Trophoblast cell (in vitro differentiated cells and primary cell): ENCODE data around the gene RNASE7.

Source experiments
- DNase-seq, 2 donors: peaks; one replicate each; pipeline ENCODE4 v3.0.0-alpha.2; 2016
- H2AFZ ChIP-seq: 2 replicates; pipeline ENCODE4 v1.6.1; 2013; ENCODE audit warnings: low read length, moderate library complexity, mild to moderate bottlenecking; ENCODE audit not compliant: insufficient read depth, poor library complexity
- H2AK5ac ChIP-seq: 2 replicates; pipeline ENCODE4 v1.6.1; 2013; ENCODE audit warnings: mild to moderate bottlenecking, low read length
- H2BK120ac ChIP-seq: 2 replicates; pipeline ENCODE4 v1.6.1; 2013; ENCODE audit warnings: low read length, mild to moderate bottlenecking, moderate library complexity; ENCODE audit not compliant: insufficient read depth, poor library complexity
- H2BK12ac ChIP-seq: 2 replicates; pipeline ENCODE4 v1.6.1; 2013; ENCODE audit warnings: mild to moderate bottlenecking, low read length, moderate library complexity
- H2BK5ac ChIP-seq: 2 replicates; pipeline ENCODE4 v1.6.1; 2013; ENCODE audit warnings: low read length, low read depth, moderate library complexity, mild to moderate bottlenecking; ENCODE audit not compliant: poor library complexity
- H3K14ac ChIP-seq: 2 replicates; pipeline ENCODE4 v1.6.1; 2013; ENCODE audit warnings: mild to moderate bottlenecking, low read length
- H3K18ac ChIP-seq: 2 replicates; pipeline ENCODE4 v1.6.1; 2013; ENCODE audit warnings: mild to moderate bottlenecking, low read length
- H3K23ac ChIP-seq: 2 replicates; pipeline ENCODE4 v1.6.1; 2013; ENCODE audit warnings: low read length
- H3K27ac ChIP-seq: 2 replicates; pipeline ENCODE4 v1.5.1; 2013; ENCODE audit warnings: low read depth, mild to moderate bottlenecking, inconsistent platforms, low read length, moderate library complexity
- H3K27me3 ChIP-seq: 2 replicates; pipeline ENCODE4 v1.6.1; 2013; ENCODE audit warnings: inconsistent platforms, mild to moderate bottlenecking, low read length, moderate library complexity; ENCODE audit not compliant: insufficient read depth
- H3K36me3 ChIP-seq, 2 experiments: 1 replicate in 1 of 2; 2 replicates in 1 of 2; pipeline ENCODE4 v1.6.1; 2013; ENCODE audit warnings: low read length in 2 of 2, mild to moderate bottlenecking in 2 of 2, moderate library complexity in 1 of 2; ENCODE audit not compliant: insufficient read depth in 2 of 2, control insufficient read depth in 1 of 2
- H3K4ac ChIP-seq: 2 replicates; pipeline ENCODE4 v1.6.1; 2013; ENCODE audit warnings: low read depth, mild to moderate bottlenecking, low read length, moderate library complexity
- H3K4me1 ChIP-seq, 2 experiments: 1 replicate in 1 of 2; 2 replicates in 1 of 2; pipeline ENCODE4 v1.6.1; 2013; ENCODE audit warnings: low read length in 2 of 2, mild to moderate bottlenecking in 2 of 2, moderate library complexity in 1 of 2; ENCODE audit not compliant: insufficient read depth in 2 of 2, control insufficient read depth in 1 of 2
- H3K4me2 ChIP-seq: 2 replicates; pipeline ENCODE4 v1.6.1; 2013; ENCODE audit warnings: inconsistent platforms, mild to moderate bottlenecking, low read length, moderate library complexity
- H3K4me3 ChIP-seq: 2 replicates; pipeline ENCODE4 v1.5.1; 2013; ENCODE audit warnings: mild to moderate bottlenecking, low read depth, low read length, inconsistent platforms
- H3K79me1 ChIP-seq: one replicate; pipeline ENCODE4 v1.6.1; 2013; ENCODE audit warnings: low read length
- H3K79me2 ChIP-seq: 2 replicates; pipeline ENCODE4 v1.6.1; 2013; ENCODE audit warnings: low read length, mild to moderate bottlenecking; ENCODE audit not compliant: control insufficient read depth, insufficient read depth, poor library complexity
- H3K9ac ChIP-seq: 2 replicates; pipeline ENCODE4 v1.6.1; 2013; ENCODE audit warnings: mild to moderate bottlenecking, low read length
- H3K9me3 ChIP-seq: 2 replicates; pipeline ENCODE4 v1.6.1; 2013; ENCODE audit warnings: low read depth, mild to moderate bottlenecking, control low read depth, inconsistent platforms, low read length; ENCODE audit not compliant: insufficient read depth
- H4K12ac ChIP-seq: 2 replicates; pipeline ENCODE4 v1.6.1; 2013; ENCODE audit warnings: low read depth, mild to moderate bottlenecking, low read length, moderate library complexity
- H4K8ac ChIP-seq: 2 replicates; pipeline ENCODE4 v1.6.1; 2013; ENCODE audit warnings: low read depth, mild to moderate bottlenecking, low read length, moderate library complexity
- H4K91ac ChIP-seq: one replicate; pipeline ENCODE4 v1.6.1; 2013; ENCODE audit warnings: low read depth, mild to moderate bottlenecking, low read length, moderate library complexity
- WGBS: extraction: QIAGEN DNeasy Blood & Tissue Kit; methylation state at CpG from one replicate; pipeline ENCODE4 v1.1.7; 2013; ENCODE audit warnings: missing lambda C conversion rate; ENCODE audit not compliant: insufficient read length, insufficient coverage; ENCODE audit errors: extremely low coverage; 5-methylcytosine and 5-hydroxymethylcytosine counted together

Gene RNASE7

DNA sequence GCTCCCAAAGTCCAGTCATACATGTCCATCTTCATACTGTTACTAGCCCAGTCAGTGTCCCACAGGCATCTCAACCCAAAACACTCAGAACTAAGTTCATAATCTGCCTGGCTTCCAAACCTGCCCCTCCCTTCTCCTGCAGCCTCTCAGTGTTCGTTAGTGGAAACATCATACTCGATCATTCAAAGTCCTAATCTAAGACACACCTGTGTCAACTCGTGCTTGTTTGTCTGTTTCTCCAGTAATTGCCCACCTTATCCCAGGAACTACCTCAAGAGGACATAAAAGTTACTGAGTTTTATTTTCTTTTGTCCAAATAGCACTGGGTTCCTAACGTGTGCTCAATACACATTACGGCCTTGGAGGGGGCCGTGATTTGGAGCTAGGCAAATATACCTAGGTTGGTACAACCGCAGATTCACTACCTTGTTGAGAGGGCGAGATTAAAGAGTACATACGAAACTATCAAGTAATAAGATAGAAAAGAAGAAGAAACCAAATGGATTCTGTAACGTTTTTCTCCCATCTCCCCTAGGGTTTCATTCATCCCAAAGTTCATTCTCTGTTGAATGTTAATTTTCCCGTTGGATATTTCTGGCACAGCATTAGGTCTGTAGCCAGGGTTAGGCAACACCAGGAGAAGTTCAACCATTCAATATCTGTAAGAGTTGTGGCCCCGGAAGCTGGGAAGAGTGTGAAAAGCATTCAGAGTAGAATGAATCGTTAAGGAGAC lies 18.6 kb downstream of the RNASE7 start:
- Histone ChIP-seq H3K79me2 (no peaks in the 10 kb centered on the region), H4K8ac (no peak overlapping the region), H3K9ac (no peak overlapping the region), H2AK5ac (no peak overlapping the region), H3K9me3 (no peaks in the 10 kb centered on the region), H4K12ac (no peak overlapping the region), H2BK5ac (no peak overlapping the region), H4K91ac (no peak overlapping the region), H3K36me3 (no peaks in the 10 kb centered on the region), H3K79me1 (no peaks in the 10 kb centered on the region), H3K4me3 (no peak overlapping the region), H2AFZ (no peak overlapping the region), H3K27me3 (no peaks in the 10 kb centered on the region), H3K4me1 (peaks cover 2 to 3% of the 10 kb centered on the region in 2 experiments), H3K27ac (no peak overlapping the region), H3K4ac (no peak overlapping the region), H3K18ac (no peak overlapping the region), H3K14ac (no peak overlapping the region), H2BK12ac (no peak overlapping the region), H3K23ac (no peak overlapping the region), H2BK120ac (no peak overlapping the region), H3K4me2 (no peak overlapping the region)
- WGBS = no CpG with 5 or more reads among the region's 13 CpGs
- no peak for DNase-seq

DNA sequence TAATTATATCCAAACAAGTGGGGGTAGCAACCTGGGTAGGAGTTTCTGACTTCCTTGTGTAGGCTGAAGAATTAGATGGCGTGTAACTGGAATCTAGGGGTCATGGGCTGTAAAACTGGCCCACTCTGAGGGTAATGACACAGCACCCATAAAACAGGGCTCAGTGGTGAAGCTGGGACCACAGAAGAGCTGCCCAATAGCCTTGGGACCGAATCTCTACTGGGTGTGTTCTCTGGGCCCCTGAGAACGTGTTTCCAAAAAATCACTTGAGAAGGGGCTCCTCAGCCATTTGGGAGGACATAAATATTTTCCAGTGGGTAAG lies 19.1 kb downstream of the RNASE7 start:
- no peak overlapping the region for H4K91ac ChIP-seq
- H3K79me2 ChIP-seq = no peaks in the 10 kb centered on the region
- H2BK12ac ChIP-seq = no peak overlapping the region
- no CpG with 5 or more reads among the region's 3 CpGs for WGBS
- no peak overlapping the region for H2AK5ac ChIP-seq
- H3K4me3 ChIP-seq = no peak overlapping the region
- H3K36me3 ChIP-seq = no peaks in the 10 kb centered on the region
- H2BK120ac ChIP-seq = no peak overlapping the region
- no peak overlapping the region for H2BK5ac ChIP-seq
- H3K27ac ChIP-seq = no peak overlapping the region
- no peaks in the 10 kb centered on the region for H3K79me1 ChIP-seq
- H3K4me2 ChIP-seq = no peak overlapping the region
- peaks cover 2 to 3% of the 10 kb centered on the region in 2 experiments for H3K4me1 ChIP-seq
- no peak overlapping the region for H3K18ac ChIP-seq
- DNase-seq = no peak
- no peak overlapping the region for H4K8ac ChIP-seq
- H3K27me3 ChIP-seq = no peaks in the 10 kb centered on the region
- H3K14ac ChIP-seq = no peak overlapping the region
- H2AFZ ChIP-seq = no peak overlapping the region
- H3K9ac ChIP-seq = no peak overlapping the region
- no peak overlapping the region for H3K4ac ChIP-seq
- H3K23ac ChIP-seq = no peak overlapping the region
- no peaks in the 10 kb centered on the region for H3K9me3 ChIP-seq
- no peak overlapping the region for H4K12ac ChIP-seq

DNA sequence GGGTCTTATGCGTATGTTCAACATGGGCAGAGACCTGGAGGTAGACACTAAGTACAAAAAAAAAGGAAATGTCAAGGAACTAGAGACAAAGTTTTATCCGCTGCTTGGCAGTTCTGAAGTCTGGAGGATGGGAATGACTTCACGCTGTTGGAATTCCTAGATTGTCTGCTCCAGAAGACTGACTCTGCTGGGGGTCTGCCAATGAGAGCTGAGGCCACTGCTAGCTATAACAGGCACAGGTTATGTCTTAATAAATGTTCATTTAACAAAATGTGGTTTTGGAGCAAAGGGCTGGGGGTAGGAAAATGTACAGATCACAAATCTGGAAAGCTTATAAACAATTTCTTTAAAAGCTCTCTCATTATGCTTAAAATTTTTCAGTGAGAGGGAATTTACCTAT lies 21.3 kb downstream of the RNASE7 start:
- H3K14ac ChIP-seq = no peak overlapping the region
- H3K4ac ChIP-seq = no peak overlapping the region
- H4K91ac ChIP-seq = no peak overlapping the region
- H3K27ac ChIP-seq = no peak overlapping the region
- H4K12ac ChIP-seq = no peak overlapping the region
- H2BK5ac ChIP-seq = no peak overlapping the region
- DNase-seq = no peak
- H3K4me1 ChIP-seq = peaks cover 2 to 3% of the 10 kb centered on the region in 2 experiments
- H3K4me2 ChIP-seq = peak overlapping the region; percentile 38
- no peaks in the 10 kb centered on the region for H3K27me3 ChIP-seq
- H3K9ac ChIP-seq = no peak overlapping the region
- no peaks in the 10 kb centered on the region for H3K36me3 ChIP-seq
- no peak overlapping the region for H2BK120ac ChIP-seq
- no peaks in the 10 kb centered on the region for H3K9me3 ChIP-seq
- no peak overlapping the region for H3K18ac ChIP-seq
- no peaks in the 10 kb centered on the region for H3K79me1 ChIP-seq
- no peak overlapping the region for H2AK5ac ChIP-seq
- no peak overlapping the region for H3K23ac ChIP-seq
- H4K8ac ChIP-seq = no peak overlapping the region
- H3K79me2 ChIP-seq = no peaks in the 10 kb centered on the region
- no peak overlapping the region for H3K4me3 ChIP-seq
- WGBS = no CpG with 5 or more reads among the region's 3 CpGs
- no peak overlapping the region for H2AFZ ChIP-seq
- no peak overlapping the region for H2BK12ac ChIP-seq

DNA sequence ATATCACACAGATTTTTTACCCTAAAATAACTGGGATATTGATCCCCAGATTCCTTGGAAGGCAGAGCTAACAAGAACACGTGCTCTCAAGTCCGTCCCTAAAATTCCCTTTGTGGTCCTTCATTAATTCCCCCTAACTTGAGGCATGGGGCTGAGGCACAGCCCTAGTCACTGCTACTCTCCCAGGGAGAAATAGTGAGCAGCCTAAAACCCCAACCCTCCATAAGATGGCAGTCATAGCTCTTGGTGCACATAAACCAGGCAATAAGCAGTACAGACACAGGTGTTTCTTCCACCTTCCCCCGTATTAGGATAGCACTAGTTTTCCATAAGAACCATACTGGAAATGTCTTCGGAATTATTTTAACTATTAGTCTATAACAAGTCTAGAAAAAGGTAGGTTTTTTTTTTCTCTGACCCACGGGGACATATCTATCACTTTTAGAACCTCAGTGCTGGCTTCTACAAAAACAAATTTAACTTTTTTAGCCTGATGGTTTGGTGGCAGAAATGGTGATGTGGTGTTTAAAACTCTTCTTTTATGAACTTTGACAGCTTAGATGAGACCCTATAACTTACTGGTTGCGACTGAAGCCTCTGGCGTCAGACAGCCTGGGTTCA lies 24.8 kb downstream of the RNASE7 start:
- Histone ChIP-seq H3K9me3 (no peaks in the 10 kb centered on the region), H3K27ac (no peak overlapping the region), H4K8ac (no peak overlapping the region), H3K27me3 (no peaks in the 10 kb centered on the region), H4K91ac (no peak overlapping the region), H3K14ac (no peak overlapping the region), H2BK5ac (no peak overlapping the region), H3K4ac (no peak overlapping the region), H3K79me1 (peaks cover 24% of the 10 kb centered on the region), H2AK5ac (no peak overlapping the region), H3K9ac (no peak overlapping the region), H3K4me1 (peaks cover 12 to 16% of the 10 kb centered on the region in 2 experiments), H2AFZ (no peak overlapping the region), H2BK12ac (no peak overlapping the region), H4K12ac (no peak overlapping the region), H3K4me2 (no peak overlapping the region), H2BK120ac (no peak overlapping the region), H3K18ac (no peak overlapping the region), H3K4me3 (no peak overlapping the region), H3K23ac (no peak overlapping the region), H3K79me2 (peaks cover 10% of the 10 kb centered on the region), H3K36me3 (no peaks in the 10 kb centered on the region)
- no peak for DNase-seq
- WGBS = no CpG with 5 or more reads among the region's 7 CpGs
